Uterus (tissue), 4 donors: ENCODE results near the gene TIGIT. TPM values are rescaled to one million over a fixed set of nuclear protein-coding genes. Genes with fewer than 3 reads are reported as not detected.

Source experiments
- DNase-seq, 2 donors: peaks; one replicate each; pipeline ENCODE4 v3.0.0-alpha.2; 2019 to 2020
- H3K27ac ChIP-seq, 2 donors: fragments of 200-600 bp; sonication (generic); 1 replicate in 1 of 2; 2 replicates in 1 of 2; pipeline ENCODE4 v1.5.1; 2016 to 2018
- H3K27me3 ChIP-seq, 2 donors: fragments of 200-600 bp; sonication (generic); one replicate each; pipeline ENCODE4 v1.5.1; 2018 to 2019; ENCODE audit warnings: control low read depth in 1 of 2
- H3K36me3 ChIP-seq, 2 donors: fragments of 200-600 bp; sonication (generic); one replicate each; pipeline ENCODE4 v1.5.1; 2019; ENCODE audit warnings: control low read depth in 1 of 2
- H3K4me1 ChIP-seq, 2 donors: fragments of 200-600 bp; sonication (generic); one replicate each; pipeline ENCODE4 v1.5.1; 2018 to 2019; ENCODE audit warnings: control low read depth in 1 of 2
- H3K4me3 ChIP-seq, 2 donors: fragments of 200-600 bp; sonication (generic); 1 replicate in 1 of 2; 2 replicates in 1 of 2; pipeline ENCODE4 v1.5.1; 2018 to 2019; ENCODE audit warnings: mild to moderate bottlenecking in 1 of 2
- H3K9me3 ChIP-seq, 2 donors: fragments of 200-600 bp; sonication (generic); one replicate each; pipeline ENCODE4 v1.5.1; 2019; ENCODE audit warnings: control low read depth in 1 of 2
- POLR2A ChIP-seq, 2 donors: fragments of 450-650 bp; IDR thresholded peaks; one replicate each; pipeline ENCODE4 v1.6.1; 2016; ENCODE audit warnings: antibody characterized with exemption in 2 of 2, mild to moderate bottlenecking in 1 of 2, moderate library complexity in 1 of 2
- intact Hi-C: fragments of 100-400 bp; cut with DNase I; formaldehyde crosslinking; loops from one replicate; pipeline ENCODE4 v1.15.1; 2023; ENCODE audit warnings: low total_unique reads
- total RNA-seq, 4 donors: library from RNA; depleted of rRNA in 3 of 4; stranded (reverse); fragments of >200 nt in 3 of 4; gene quantifications; one replicate each; pipeline versions ENCODE4 v1.1.0 to v1.2.4, GENCODE V29; 2014 to 2023
- TF ChIP-seq, protein P1 (sequence below), 4 experiments: fragments of 200-600 bp in 2 of 4; fragments of 450-650 bp in 2 of 4; sonication (generic) in 2 of 4; IDR thresholded peaks; one replicate each; pipeline ENCODE4 v1.5.1; 2016 to 2019; ENCODE audit warnings: antibody characterized with exemption in 4 of 4, mild to moderate bottlenecking in 2 of 4, moderate library complexity in 1 of 4
- donor health status: DM: yes; HTN: yes; CAD: no.

Gene TIGIT
- total RNA-seq, 4 donors from 2014 or later = 0.12 to 0.28 TPM; not detected in 2

DNA sequence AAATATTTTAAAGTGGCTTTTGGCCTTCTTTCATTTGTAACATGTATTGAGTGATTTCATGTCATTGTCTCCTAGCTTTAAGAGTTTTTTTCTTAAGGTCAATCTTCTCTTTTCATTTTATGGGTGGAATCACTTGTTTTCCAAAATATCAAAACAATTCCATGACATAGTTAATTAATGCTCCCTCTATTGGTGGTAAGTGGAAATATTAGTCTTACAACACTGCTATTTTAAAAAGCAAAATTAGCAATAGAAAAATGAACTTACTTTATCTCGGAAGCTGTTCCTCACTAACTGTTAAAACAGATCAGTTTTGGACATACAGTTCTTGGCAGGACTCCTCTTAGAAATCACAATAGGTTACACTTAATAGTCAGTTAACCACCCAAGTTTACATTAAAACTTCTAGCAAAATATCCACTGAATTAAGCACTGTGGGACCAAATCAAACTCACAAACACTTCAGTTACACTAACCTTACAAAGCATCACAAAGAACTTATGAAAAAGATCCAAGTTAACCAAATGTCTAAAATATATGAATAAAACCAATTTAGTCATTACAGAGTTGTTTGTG lies 42.4 kb downstream of the TIGIT start:
- Histone ChIP-seq H3K36me3 (no peaks in the 10 kb centered on the region), H3K4me1 (no peaks in the 10 kb centered on the region), H3K9me3 (no peaks in the 10 kb centered on the region), H3K4me3 (no peak overlapping the region), H3K27ac (no peak overlapping the region), H3K27me3 (no peaks in the 10 kb centered on the region)
- intact Hi-C loops = no loop called here
- TF ChIP-seq, protein P1, sequence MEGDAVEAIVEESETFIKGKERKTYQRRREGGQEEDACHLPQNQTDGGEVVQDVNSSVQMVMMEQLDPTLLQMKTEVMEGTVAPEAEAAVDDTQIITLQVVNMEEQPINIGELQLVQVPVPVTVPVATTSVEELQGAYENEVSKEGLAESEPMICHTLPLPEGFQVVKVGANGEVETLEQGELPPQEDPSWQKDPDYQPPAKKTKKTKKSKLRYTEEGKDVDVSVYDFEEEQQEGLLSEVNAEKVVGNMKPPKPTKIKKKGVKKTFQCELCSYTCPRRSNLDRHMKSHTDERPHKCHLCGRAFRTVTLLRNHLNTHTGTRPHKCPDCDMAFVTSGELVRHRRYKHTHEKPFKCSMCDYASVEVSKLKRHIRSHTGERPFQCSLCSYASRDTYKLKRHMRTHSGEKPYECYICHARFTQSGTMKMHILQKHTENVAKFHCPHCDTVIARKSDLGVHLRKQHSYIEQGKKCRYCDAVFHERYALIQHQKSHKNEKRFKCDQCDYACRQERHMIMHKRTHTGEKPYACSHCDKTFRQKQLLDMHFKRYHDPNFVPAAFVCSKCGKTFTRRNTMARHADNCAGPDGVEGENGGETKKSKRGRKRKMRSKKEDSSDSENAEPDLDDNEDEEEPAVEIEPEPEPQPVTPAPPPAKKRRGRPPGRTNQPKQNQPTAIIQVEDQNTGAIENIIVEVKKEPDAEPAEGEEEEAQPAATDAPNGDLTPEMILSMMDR (IDR thresholded peaks at IDR 0.05) = peak in 2 of 4 experiments; percentile 11 to 26
- TF ChIP-seq POLR2A (IDR thresholded peaks at IDR 0.05) = no peak
- no peak for DNase-seq

DNA sequence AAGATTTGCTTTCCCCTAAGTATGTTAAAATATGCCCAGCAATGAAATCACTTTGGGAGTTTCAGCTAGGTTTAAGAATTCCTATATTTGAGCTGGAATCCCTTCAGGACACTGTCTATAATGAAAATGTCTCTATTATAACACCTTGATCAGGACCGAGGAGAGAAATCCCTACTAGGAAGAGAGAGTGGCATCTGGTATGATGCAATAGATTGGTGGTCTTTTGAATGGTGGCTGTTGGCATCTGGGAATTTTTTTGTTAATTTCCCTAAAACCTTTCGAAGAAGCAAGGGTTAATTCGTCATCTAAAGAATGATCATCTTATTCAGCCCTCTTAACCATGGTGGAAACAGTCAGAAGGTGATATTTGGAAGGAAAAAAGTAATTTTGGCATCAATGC lies 43.0 kb downstream of the TIGIT start:
- DNase-seq = no peak
- intact Hi-C loops = no loop called here

DNA sequence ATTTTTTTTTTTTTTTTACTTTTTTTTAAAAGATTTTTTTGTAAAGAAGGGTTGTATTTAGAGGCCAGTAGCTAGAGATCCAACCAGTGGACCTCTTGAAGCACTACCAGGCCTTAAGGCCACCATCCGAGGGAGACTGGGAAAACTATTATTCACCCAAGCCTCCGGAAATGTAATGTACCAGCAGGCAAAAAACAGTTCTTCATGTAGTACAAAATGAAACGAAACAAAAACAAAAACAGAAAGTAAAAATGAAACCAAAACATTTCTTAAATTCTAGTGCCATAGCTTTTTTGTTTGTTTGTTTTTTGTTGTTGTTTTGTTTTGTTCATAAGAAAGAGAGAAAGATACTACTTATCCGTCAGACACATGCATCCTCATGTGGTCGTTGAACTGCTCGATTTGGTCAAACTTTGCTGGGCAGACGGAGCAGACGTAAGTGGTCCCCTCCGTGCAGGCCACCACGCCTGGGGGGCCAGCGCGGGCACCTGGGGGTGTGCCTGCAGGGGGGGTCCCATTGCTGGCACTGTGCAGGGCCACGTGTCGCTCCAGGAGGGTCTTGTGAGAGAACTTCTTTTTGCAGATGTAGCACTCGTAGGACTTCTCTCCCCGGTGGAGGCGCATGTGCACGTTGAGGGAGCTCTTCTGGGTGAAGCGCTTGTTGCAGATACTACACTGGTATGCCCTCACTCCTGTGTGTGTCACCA lies 45.0 kb downstream of the TIGIT start:
- H3K4me1 ChIP-seq = no peaks in the 10 kb centered on the region
- no peak overlapping the region for H3K4me3 ChIP-seq
- H3K27me3 ChIP-seq = no peaks in the 10 kb centered on the region
- no peak for DNase-seq
- no peak overlapping the region for H3K27ac ChIP-seq
- intact Hi-C loops = no loop called here
- no peaks in the 10 kb centered on the region for H3K36me3 ChIP-seq
- no peaks in the 10 kb centered on the region for H3K9me3 ChIP-seq
- TF ChIP-seq, protein P1 (IDR thresholded peaks at IDR 0.05) = no peak
- no peak for TF ChIP-seq POLR2A (IDR thresholded peaks at IDR 0.05)

More for the DNA sequence above, 43.0 kb downstream of the TIGIT start:
- no peak overlapping the region for H3K4me3 ChIP-seq
- H3K9me3 ChIP-seq = no peaks in the 10 kb centered on the region
- no peak overlapping the region for H3K27ac ChIP-seq
- H3K27me3 ChIP-seq = no peaks in the 10 kb centered on the region
- no peaks in the 10 kb centered on the region for H3K4me1 ChIP-seq
- no peak for TF ChIP-seq POLR2A (IDR thresholded peaks at IDR 0.05)
- TF ChIP-seq, protein P1 (IDR thresholded peaks at IDR 0.05) = no peak
- H3K36me3 ChIP-seq = no peaks in the 10 kb centered on the region

DNA sequence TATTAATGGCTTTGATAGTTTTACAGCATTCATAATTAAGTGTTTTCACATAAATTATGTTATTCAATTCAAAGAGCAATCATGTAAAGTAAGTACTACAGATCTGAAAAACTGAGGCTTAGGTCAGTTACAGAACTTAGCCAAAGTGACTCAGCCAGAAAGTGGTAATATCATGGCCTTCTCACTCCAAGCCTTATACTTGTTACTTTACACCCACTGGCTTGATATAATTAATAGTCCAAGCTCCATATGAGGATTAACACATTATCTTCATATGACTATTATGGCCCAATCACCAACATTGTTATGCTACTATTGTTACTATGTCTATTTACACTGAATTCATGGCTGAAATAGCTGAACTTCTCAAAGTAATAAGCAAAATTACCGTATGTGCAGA lies 50.7 kb downstream of the TIGIT start:
- intact Hi-C loops = no loop called here
- Histone ChIP-seq H3K4me1 (no peaks in the 10 kb centered on the region), H3K27me3 (no peaks in the 10 kb centered on the region), H3K4me3 (no peak overlapping the region), H3K36me3 (no peaks in the 10 kb centered on the region), H3K9me3 (no peaks in the 10 kb centered on the region), H3K27ac (no peak overlapping the region)
- no peak for DNase-seq
- TF ChIP-seq, protein P1 (IDR thresholded peaks at IDR 0.05) = no peak
- TF ChIP-seq POLR2A (IDR thresholded peaks at IDR 0.05) = no peak

DNA sequence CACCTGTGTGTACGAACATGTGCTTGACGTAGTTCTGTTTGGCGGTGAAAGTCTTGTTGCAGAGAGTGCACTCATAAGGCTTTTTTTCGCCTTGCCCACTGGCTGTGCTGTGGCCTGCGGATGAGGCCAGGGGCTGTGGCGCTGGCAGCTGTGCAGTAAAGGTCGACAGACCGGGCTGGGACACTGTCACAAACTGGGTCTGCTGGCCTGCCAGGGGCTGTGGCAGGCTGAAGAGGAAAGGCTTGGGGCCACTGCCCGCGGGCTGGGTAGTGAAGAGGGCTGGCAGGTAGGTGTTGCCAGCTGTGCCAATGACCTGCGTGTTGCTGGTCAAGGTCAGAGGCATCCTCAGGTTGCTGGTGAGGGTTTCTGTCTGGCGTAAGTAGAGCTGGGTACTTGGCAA lies 56.4 kb downstream of the TIGIT start:
- intact Hi-C loops = no loop called here
- Histone ChIP-seq H3K27me3 (no peaks in the 10 kb centered on the region), H3K4me3 (no peak overlapping the region), H3K9me3 (no peaks in the 10 kb centered on the region), H3K4me1 (no peaks in the 10 kb centered on the region), H3K27ac (no peak overlapping the region), H3K36me3 (no peaks in the 10 kb centered on the region)
- no peak for TF ChIP-seq POLR2A (IDR thresholded peaks at IDR 0.05)
- TF ChIP-seq, protein P1 (IDR thresholded peaks at IDR 0.05) = no peak
- DNase-seq = no peak
